Hematopoietic multipotent progenitor cell (in vitro differentiated cells): ENCODE data around the gene RPL18A. TPM values are rescaled to one million over a fixed set of nuclear protein-coding genes. Genes with fewer than 3 reads are reported as not detected.
"Not testable (repeated sequence)": the region's sequence is repeated elsewhere in the genome, so short reads cannot be mapped to it uniquely, and the experiment has no call there.

ENCODE experiments used
- DNase-seq, 3 donors: peaks; one replicate each; pipeline ENCODE4 v3.0.0-alpha.2; 2011 to 2015; ENCODE audit warnings: low read depth in 2 of 3, low spot score in 2 of 3
- total RNA-seq: library from RNA; depleted of rRNA; stranded (reverse); fragments of >200 nt; gene quantifications from one replicate; pipeline ENCODE4 v1.2.3, GENCODE V29; 2012

RPL18A gene
- total RNA-seq, 1 donor: 2,881 TPM

- DNase-seq: no peak
Measured at GRCh38 chr19:17866312-17866963, 6.7 kb downstream of the RPL18A start.

GRCh38 chr19:17866964-17867486, 7.3 kb downstream of the RPL18A start:
- DNase-seq: no peak

GRCh38 chr19:17868669-17869068, 9.0 kb downstream of the RPL18A start:
- no peak for DNase-seq

- DNase-seq: no peak
Measured at GRCh38 chr19:17869114-17869608, 9.5 kb downstream of the RPL18A start.

- no peak for DNase-seq
Measured at GRCh38 chr19:17871032-17871877, 11.5 kb downstream of the RPL18A start.

- peak in 2 of 3 donors; percentile 49 to 58 for DNase-seq
Measured at GRCh38 chr19:17871878-17872250, 12.2 kb downstream of the RPL18A start, which contains the start of gene SLC5A5. SLC5A5 (plus strand) TSS chr19:17871945; CDS start chr19:17872320, 375 bp downstream.

GRCh38 chr19:17872251-17873001, 12.7 kb downstream of the RPL18A start:
- peak in 1 of 3 donors; percentile 30 for DNase-seq

- peak in 2 of 3 donors; percentile 67 to 78 for DNase-seq
Measured at GRCh38 chr19:17873786-17874757, 14.4 kb downstream of the RPL18A start.

GRCh38 chr19:17874758-17875135, 15.0 kb downstream of the RPL18A start:
- no peak for DNase-seq

GRCh38 chr19:17877696-17878095, 18.0 kb downstream of the RPL18A start:
- no peak for DNase-seq

- no peak for DNase-seq
Measured at GRCh38 chr19:17879466-17879865, 19.8 kb downstream of the RPL18A start.

- no peak for DNase-seq
Measured at GRCh38 chr19:17881701-17882100, 22.0 kb downstream of the RPL18A start.

GRCh38 chr19:17883627-17884410, 24.1 kb downstream of the RPL18A start:
- DNase-seq: no peak

- DNase-seq: no peak
Measured at GRCh38 chr19:17886515-17886914, 26.8 kb downstream of the RPL18A start.

GRCh38 chr19:17887221-17887620, 27.5 kb downstream of the RPL18A start:
- not testable (repeated sequence) for DNase-seq

GRCh38 chr19:17888260-17888659, 28.6 kb downstream of the RPL18A start:
- DNase-seq: no peak

- DNase-seq: peak in 2 of 3 donors; percentile 14 to 47
Measured at GRCh38 chr19:17889609-17890214, 30.0 kb downstream of the RPL18A start.

GRCh38 chr19:17893766-17894165, 34.1 kb downstream of the RPL18A start:
- DNase-seq: no peak
